ENCODE measurements around the gene GATA6.

Gene GATA6

GRCh38 chr18:22204996-22205395 is 35.6 kb downstream of the GATA6 start:
- no peaks in the 10 kb centered on the region for H3K9me3 ChIP-seq (ENCODE audit: control insufficient read depth, insufficient read depth, low read depth, low read length)
- H3K36me3 ChIP-seq (ENCODE audit: control insufficient read depth in 2 of 2, insufficient read depth in 1 of 2, low read length in 2 of 2), result peaks cover 15 to 29% of the 10 kb centered on the region in 2 experiments
- H3K27ac ChIP-seq (ENCODE audit: extremely low read depth, low read depth, low read length), result no peak overlapping the region
- no peak overlapping the region for H3K4me3 ChIP-seq (ENCODE audit: low read depth, low read length)
- ChIA-PET POLR2A (interaction anchor here (0.7 kb wide), 1 partner anchor 305 kb away, joined by 4 read pairs; no protein-coding TSS in a partner anchor), CTCF (interaction anchor here (0.9 kb wide), 1 partner anchor 10 kb away, joined by 4 read pairs; no protein-coding TSS in a partner anchor)
- H3K4me1 ChIP-seq (ENCODE audit: control insufficient read depth, insufficient read depth, low read length), result no peaks in the 10 kb centered on the region
- TF ChIP-seq PRDM6 (tag by site-specific recombination; IDR thresholded peaks at IDR 0.05), result no peak
- no peak for TF ChIP-seq GLIS2 (tag by site-specific recombination; IDR thresholded peaks at IDR 0.05)
- no peak for TF ChIP-seq ZNF48 (tag by site-specific recombination; IDR thresholded peaks at IDR 0.05)
- TF ChIP-seq REST (tag by site-specific recombination; IDR thresholded peaks at IDR 0.05), result no peak

- 0 out of 2 replicates have a peak, but pooled peaks have one; percentile 40 for TF ChIP-seq PRDM6 (tag by site-specific recombination; IDR thresholded peaks at IDR 0.05)
- TF ChIP-seq HIC1 (tag by site-specific recombination; IDR thresholded peaks at IDR 0.05), result no peak
- no peak for TF ChIP-seq ZNF843 (tag by site-specific recombination; IDR thresholded peaks at IDR 0.05)
- peak; percentile 65 for TF ChIP-seq ZNF366 (tag by site-specific recombination; conservative IDR thresholded peaks at IDR 0.05)
- POLR2A ChIA-PET, result no interaction called here
- Histone ChIP-seq H3K36me3 (ENCODE audit: control insufficient read depth in 2 of 2, insufficient read depth in 1 of 2, low read length in 2 of 2) (peaks cover 3 to 8% of the 10 kb centered on the region in 2 experiments; a peak in 1 of 3 replicates), H3K27ac (ENCODE audit: extremely low read depth, low read depth, low read length) (no peak overlapping the region), H3K4me3 (ENCODE audit: low read depth, low read length) (no peak overlapping the region), H3K9me3 (ENCODE audit: control insufficient read depth, insufficient read depth, low read depth, low read length) (no peaks in the 10 kb centered on the region), H3K4me1 (ENCODE audit: control insufficient read depth, insufficient read depth, low read length) (no peaks in the 10 kb centered on the region)
- CTCF ChIA-PET, result interaction anchor here (0.6 to 1.2 kb wide), 2 partner anchors 210 to 292 kb away, joined by 3 read pairs; no protein-coding TSS in a partner anchor
These were observed 37.8 kb downstream of the GATA6 start for GRCh38 chr18:22207021-22207758.

- CTCF ChIA-PET, result no interaction called here
- Histone ChIP-seq H3K27ac (ENCODE audit: extremely low read depth, low read depth, low read length) (no peak overlapping the region), H3K4me1 (ENCODE audit: control insufficient read depth, insufficient read depth, low read length) (no peaks in the 10 kb centered on the region), H3K4me3 (ENCODE audit: low read depth, low read length) (no peak overlapping the region), H3K36me3 (ENCODE audit: control insufficient read depth in 2 of 2, insufficient read depth in 1 of 2, low read length in 2 of 2) (no peaks in the 10 kb centered on the region), H3K9me3 (ENCODE audit: control insufficient read depth, insufficient read depth, low read depth, low read length) (no peaks in the 10 kb centered on the region)
- POLR2A ChIA-PET, result no interaction called here
- TF ChIP-seq SP2 (tag by site-specific recombination; IDR thresholded peaks at IDR 0.05) (no peak), ZFP37 (tag by site-specific recombination; IDR thresholded peaks at IDR 0.05) (no peak), PATZ1 (tag by site-specific recombination; IDR thresholded peaks at IDR 0.05) (no peak), ZNF350 (tag by site-specific recombination; IDR thresholded peaks at IDR 0.05) (no peak), REST (tag by site-specific recombination; IDR thresholded peaks at IDR 0.05) (no peak), ZNF157 (tag by site-specific recombination; IDR thresholded peaks at IDR 0.05) (no peak), SALL2 (tag by site-specific recombination; IDR thresholded peaks at IDR 0.05; ENCODE audit: borderline replicate concordance) (no peak), GLIS2 (tag by site-specific recombination; IDR thresholded peaks at IDR 0.05) (no peak)
These were observed 40.9 kb downstream of the GATA6 start for GRCh38 chr18:22210311-22210754.

Measured in HEK293 (cell line).